WERI-Rb-1 (cell line): ENCODE data around the gene ACOT13.
"Not testable (repeated sequence)": the region's sequence is repeated elsewhere in the genome, so short reads cannot be mapped to it uniquely, and the experiment has no call there.

Source experiments
- DNase-seq: peaks from one replicate; pipeline ENCODE4 v3.0.0-alpha.2; 2020
- H3K27ac ChIP-seq: fragments of 250-450 bp; sonication (Bioruptor Pico); 2 replicates; pipeline ENCODE4 v1.5.1; 2020; ENCODE audit warnings: mild to moderate bottlenecking, moderate library complexity
- H3K27me3 ChIP-seq: fragments of 250-450 bp; sonication (Bioruptor Pico); 2 replicates; pipeline ENCODE4 v1.5.1; 2021; ENCODE audit warnings: mild to moderate bottlenecking, low read depth, moderate library complexity; ENCODE audit not compliant: insufficient read depth, severe bottlenecking
- H3K36me3 ChIP-seq: fragments of 250-450 bp; sonication (Bioruptor Pico); 2 replicates; pipeline ENCODE4 v1.5.1; 2020; ENCODE audit warnings: mild to moderate bottlenecking, moderate library complexity
- H3K4me3 ChIP-seq: 2 replicates; pipeline ENCODE4 v1.5.1; 2011; ENCODE audit warnings: low read depth, mild to moderate bottlenecking, control low read depth, low read length
- H3K9me3 ChIP-seq: fragments of 250-450 bp; sonication (Bioruptor Pico); 2 replicates; pipeline ENCODE4 v1.5.1; 2021; ENCODE audit warnings: mild to moderate bottlenecking, moderate library complexity; ENCODE audit not compliant: severe bottlenecking
- CTCF ChIP-seq: IDR thresholded peaks from 2 replicates; pipeline ENCODE4 v1.5.1; 2011; ENCODE audit warnings: low read depth, mild to moderate bottlenecking, control low read depth, inconsistent platforms, low read length

ACOT13 gene

GRCh38 chr6:24692848-24693592 lies 26.1 kb downstream of the ACOT13 start:
- Histone ChIP-seq H3K36me3 (peaks cover under 1% of the 10 kb centered on the region), H3K9me3 (no peaks in the 10 kb centered on the region), H3K27me3 (no peaks in the 10 kb centered on the region), H3K27ac (no peak overlapping the region), H3K4me3 (no peak overlapping the region)
- no peak for DNase-seq
- no peak; the same call in 1 of the 2 replicates for TF ChIP-seq CTCF

GRCh38 chr6:24694198-24694597 lies 27.3 kb downstream of the ACOT13 start:
- H3K27ac ChIP-seq = no peak overlapping the region
- TF ChIP-seq CTCF = no peak
- no peaks in the 10 kb centered on the region for H3K27me3 ChIP-seq
- peaks cover 3% of the 10 kb centered on the region for H3K36me3 ChIP-seq
- H3K9me3 ChIP-seq = no peaks in the 10 kb centered on the region
- no peak overlapping the region for H3K4me3 ChIP-seq
- DNase-seq = no peak

- TF ChIP-seq CTCF = peak; percentile 28; the same call in 1 of the 2 replicates
- DNase-seq = peak; percentile 59
- not testable (repeated sequence) for H3K4me3 ChIP-seq, H3K9me3 ChIP-seq, H3K27me3 ChIP-seq, H3K27ac ChIP-seq
- peaks cover 13% of the 10 kb centered on the region for H3K36me3 ChIP-seq
Measured at GRCh38 chr6:24695635-24696034, 28.8 kb downstream of the ACOT13 start.

DNA sequence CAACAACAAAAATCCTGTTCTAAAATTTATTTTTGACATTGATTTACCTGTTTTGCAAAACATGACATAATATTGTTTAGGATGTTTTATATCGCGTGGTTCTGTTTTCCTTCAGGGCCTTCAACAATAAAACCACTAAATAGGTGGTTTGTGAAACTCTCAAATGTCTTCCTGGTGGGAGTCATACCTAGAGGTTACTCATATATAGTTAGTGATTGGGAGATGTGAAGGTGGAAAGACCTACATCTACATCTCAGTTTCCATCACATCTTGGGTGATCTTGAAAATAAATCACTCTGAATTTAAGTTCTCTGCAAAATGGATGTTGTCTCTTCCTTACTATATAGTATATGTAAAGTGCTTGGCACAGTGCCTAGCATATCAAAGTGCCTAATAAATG lies 29.2 kb downstream of the ACOT13 start:
- DNase-seq = no peak
- no peak overlapping the region for H3K4me3 ChIP-seq
- TF ChIP-seq CTCF = no peak
- peaks cover 16% of the 10 kb centered on the region for H3K36me3 ChIP-seq
- no peaks in the 10 kb centered on the region for H3K9me3 ChIP-seq
- no peaks in the 10 kb centered on the region for H3K27me3 ChIP-seq
- H3K27ac ChIP-seq = no peak overlapping the region

DNA sequence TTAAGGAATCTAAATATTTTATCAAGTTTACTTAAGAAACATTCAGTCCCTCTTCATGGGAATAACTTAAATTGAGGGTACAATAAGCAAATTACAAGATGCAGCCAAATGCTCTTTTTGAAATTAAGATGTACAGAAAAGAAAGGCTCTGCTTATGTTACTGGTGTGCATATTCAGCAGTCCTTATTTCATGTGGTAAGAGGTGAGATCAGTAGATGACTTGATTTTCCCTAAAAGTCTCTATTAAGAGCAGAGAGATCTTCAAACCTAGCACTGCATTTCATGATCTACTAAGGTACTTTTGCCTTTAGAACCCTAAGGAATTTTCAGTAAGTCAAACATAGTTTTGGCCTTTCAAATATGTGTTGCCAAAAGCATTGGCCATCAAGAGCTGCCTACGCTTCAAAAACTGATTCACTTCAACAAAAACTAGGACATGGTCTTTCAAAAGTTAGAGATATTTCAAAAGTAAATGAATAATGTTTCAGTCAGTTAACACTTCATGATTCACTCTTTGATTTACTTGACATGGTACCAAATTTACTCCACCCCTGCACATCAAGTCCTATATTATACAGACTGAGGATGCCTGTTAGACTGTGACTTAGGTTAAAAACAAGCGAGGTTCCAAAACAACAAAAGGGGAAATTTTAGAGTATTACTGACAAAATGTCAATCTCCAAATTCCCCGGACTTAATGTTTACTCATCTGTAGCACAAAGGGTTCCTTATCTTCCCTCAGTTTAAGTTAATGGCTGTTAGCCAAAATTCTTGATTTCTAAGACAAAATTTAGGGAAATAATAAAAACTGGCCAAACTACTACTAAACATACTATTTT lies 32.9 kb downstream of the ACOT13 start:
- no peak for TF ChIP-seq CTCF
- H3K9me3 ChIP-seq = no peaks in the 10 kb centered on the region
- no peak for DNase-seq
- no peak overlapping the region for H3K4me3 ChIP-seq
- peaks cover 49% of the 10 kb centered on the region for H3K36me3 ChIP-seq
- H3K27ac ChIP-seq = no peak overlapping the region
- H3K27me3 ChIP-seq = no peaks in the 10 kb centered on the region
